GM19193 (cell line): Measurements from ENCODE around the gene SYTL1.
A peak's percentile ranks its signal among the peaks of the same experiment; 100 is the strongest.

Source experiments
- POLR2A ChIP-seq: IDR thresholded peaks from 4 replicates; pipeline ENCODE4 v1.6.1; 2011; ENCODE audit not compliant: insufficient read depth, insufficient read length; ENCODE audit errors: extremely low read depth

SYTL1 gene

GRCh38 chr1:27392778-27393635, 51.2 kb downstream of the SYTL1 start:
- no peak for TF ChIP-seq POLR2A

- no peak for TF ChIP-seq POLR2A
These were observed 51.9 kb downstream of the SYTL1 start for GRCh38 chr1:27393641-27394281.

- TF ChIP-seq POLR2A = no peak
These were observed 52.4 kb downstream of the SYTL1 start for GRCh38 chr1:27394282-27394658.

- TF ChIP-seq POLR2A = no peak
These were observed 53.1 kb downstream of the SYTL1 start for GRCh38 chr1:27394925-27395324.

- TF ChIP-seq POLR2A = no peak
These were observed 53.8 kb downstream of the SYTL1 start for GRCh38 chr1:27395441-27396195.

GRCh38 chr1:27397110-27397509, 55.3 kb downstream of the SYTL1 start:
- no peak for TF ChIP-seq POLR2A

- TF ChIP-seq POLR2A = no peak
These were observed 55.9 kb downstream of the SYTL1 start for GRCh38 chr1:27397749-27398148.

GRCh38 chr1:27398405-27399149, 56.8 kb downstream of the SYTL1 start:
- TF ChIP-seq POLR2A = no peak

- no peak for TF ChIP-seq POLR2A
These were observed 57.6 kb downstream of the SYTL1 start for GRCh38 chr1:27399251-27400025.

- TF ChIP-seq POLR2A = peak; percentile 30
These were observed 58.5 kb downstream of the SYTL1 start for GRCh38 chr1:27400082-27400962.

GRCh38 chr1:27400963-27401341, 59.1 kb downstream of the SYTL1 start:
- TF ChIP-seq POLR2A = no peak

- TF ChIP-seq POLR2A = no peak
These were observed 60.5 kb downstream of the SYTL1 start for GRCh38 chr1:27402349-27402754.

- peak; percentile 39 for TF ChIP-seq POLR2A
These were observed 61.4 kb downstream of the SYTL1 start for GRCh38 chr1:27403065-27403726.
